Measurements from ENCODE around the gene RAN. TPM values are rescaled to one million over a fixed set of nuclear protein-coding genes. Genes with fewer than 3 reads are reported as not detected.

The RAN gene
- total and polyA plus RNA-seq, 3 donors from 2014 or later = 289 to 966 (median 304) TPM

DNA sequence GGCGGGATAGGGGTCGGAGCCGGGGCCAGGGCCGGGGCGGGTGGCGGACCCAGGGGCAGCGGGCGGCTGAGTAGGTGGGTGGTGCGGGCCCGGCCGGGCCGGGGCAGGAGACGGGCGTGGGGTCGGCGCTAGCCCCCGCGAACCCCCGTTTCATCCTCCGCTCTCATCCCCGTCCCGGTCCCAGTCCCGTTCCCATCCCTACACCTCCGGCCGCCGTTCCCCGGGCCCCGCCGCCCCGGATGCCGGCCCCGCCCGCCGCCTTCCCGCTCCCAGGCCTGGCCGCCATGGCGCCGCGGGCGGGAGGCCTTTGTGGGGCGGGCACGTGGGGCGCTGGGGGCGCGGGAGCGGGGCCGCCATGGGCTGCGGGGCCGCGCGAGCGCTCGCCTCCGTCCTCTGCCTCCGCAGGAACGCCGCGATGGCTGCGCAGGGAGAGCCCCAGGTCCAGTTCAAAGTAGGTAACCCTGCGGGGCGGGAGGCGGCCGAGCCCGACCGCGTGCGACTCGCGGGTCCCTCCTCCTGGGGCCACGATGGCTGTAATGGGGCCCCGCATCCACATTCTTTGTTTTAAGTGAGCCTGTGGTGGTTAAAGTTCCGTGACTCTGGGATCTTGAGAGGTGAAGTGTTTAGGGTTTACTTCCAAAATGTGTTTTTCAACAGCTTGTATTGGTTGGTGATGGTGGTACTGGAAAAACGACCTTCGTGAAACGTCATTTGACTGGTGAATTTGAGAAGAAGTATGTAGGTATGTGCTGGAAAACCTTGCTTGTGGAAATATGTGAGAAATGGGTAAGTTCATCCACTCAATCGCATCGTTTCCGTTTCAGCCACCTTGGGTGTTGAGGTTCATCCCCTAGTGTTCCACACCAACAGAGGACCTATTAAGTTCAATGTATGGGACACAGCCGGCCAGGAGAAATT is 572 bp downstream of the RAN start:
- intact Hi-C loops (cut with DNase I; ENCODE audit: low total_unique reads) = no loop called here
- WGBS, 2 donors = 1 to 5% methylated on average over 20 to 77 of the region's 79 CpGs
- TF ChIP-seq, protein P1, sequence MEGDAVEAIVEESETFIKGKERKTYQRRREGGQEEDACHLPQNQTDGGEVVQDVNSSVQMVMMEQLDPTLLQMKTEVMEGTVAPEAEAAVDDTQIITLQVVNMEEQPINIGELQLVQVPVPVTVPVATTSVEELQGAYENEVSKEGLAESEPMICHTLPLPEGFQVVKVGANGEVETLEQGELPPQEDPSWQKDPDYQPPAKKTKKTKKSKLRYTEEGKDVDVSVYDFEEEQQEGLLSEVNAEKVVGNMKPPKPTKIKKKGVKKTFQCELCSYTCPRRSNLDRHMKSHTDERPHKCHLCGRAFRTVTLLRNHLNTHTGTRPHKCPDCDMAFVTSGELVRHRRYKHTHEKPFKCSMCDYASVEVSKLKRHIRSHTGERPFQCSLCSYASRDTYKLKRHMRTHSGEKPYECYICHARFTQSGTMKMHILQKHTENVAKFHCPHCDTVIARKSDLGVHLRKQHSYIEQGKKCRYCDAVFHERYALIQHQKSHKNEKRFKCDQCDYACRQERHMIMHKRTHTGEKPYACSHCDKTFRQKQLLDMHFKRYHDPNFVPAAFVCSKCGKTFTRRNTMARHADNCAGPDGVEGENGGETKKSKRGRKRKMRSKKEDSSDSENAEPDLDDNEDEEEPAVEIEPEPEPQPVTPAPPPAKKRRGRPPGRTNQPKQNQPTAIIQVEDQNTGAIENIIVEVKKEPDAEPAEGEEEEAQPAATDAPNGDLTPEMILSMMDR (IDR thresholded peaks at IDR 0.05) = no peak
- TF ChIP-seq POLR2A (IDR thresholded peaks at IDR 0.05) = no peak

DNA sequence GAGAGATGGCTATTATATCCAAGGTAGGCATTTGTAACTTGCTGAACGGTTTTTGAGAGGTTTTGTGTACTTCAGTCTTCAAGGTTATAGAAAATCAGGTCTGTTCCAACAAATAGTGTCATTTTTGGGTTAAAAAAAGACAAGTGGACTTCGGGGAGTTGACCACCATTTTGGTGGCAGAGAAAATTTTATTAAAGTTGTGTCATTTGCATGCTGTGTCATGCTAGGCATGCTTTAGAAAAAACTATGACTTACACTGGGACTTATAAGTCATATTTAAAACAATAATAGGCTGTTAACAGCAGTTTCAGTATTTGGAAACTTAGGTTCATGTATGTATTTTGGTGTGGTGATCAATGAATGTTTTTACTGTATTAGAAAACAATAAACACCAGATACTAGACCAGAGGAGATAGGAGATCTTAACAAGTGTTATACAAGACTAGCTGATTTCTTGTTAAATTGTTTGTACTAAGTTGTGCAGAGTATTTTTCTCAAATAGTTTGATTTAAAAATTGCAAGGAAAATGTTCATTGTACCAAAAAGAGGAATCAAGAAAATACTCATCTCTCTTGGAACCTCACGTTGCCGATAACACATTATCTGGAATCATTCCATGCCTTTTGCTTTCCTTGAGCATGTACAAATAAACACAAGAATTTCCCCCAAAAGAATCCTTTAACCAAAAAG is 1.4 kb downstream of the RAN start:
- no peaks in the 10 kb centered on the region for H3K27me3 ChIP-seq
- TF ChIP-seq, protein P1 (IDR thresholded peaks at IDR 0.05) = no peak
- no peak for TF ChIP-seq POLR2A (IDR thresholded peaks at IDR 0.05)
- peak overlapping the region; percentile 67 to 95 for H3K4me3 ChIP-seq
- no peaks in the 10 kb centered on the region for H3K36me3 ChIP-seq (ENCODE audit: low read depth, missing control alignments)
- WGBS, 2 donors = 34 to 38% methylated on average over 4 of the region's 4 CpGs
- peak overlapping the region in 1 of 2 donors; percentile 96 for H3K27ac ChIP-seq
- peaks cover 9% of the 10 kb centered on the region for H3K4me1 ChIP-seq
- DNase-seq = no peak
- intact Hi-C loops (cut with DNase I; ENCODE audit: low total_unique reads) = no loop called here
- H3K9me3 ChIP-seq = no peaks in the 10 kb centered on the region

More for the DNA sequence above, 572 bp downstream of the RAN start:
- Histone ChIP-seq H3K4me1 (peaks cover 9% of the 10 kb centered on the region), H3K4me3 (peak overlapping the region; percentile 67 to 95), H3K9me3 (no peaks in the 10 kb centered on the region), H3K27ac (peak overlapping the region; percentile 81 to 96), H3K27me3 (no peaks in the 10 kb centered on the region), H3K36me3 (ENCODE audit: low read depth, missing control alignments) (no peaks in the 10 kb centered on the region)
- peak; percentile 60 for DNase-seq

DNA sequence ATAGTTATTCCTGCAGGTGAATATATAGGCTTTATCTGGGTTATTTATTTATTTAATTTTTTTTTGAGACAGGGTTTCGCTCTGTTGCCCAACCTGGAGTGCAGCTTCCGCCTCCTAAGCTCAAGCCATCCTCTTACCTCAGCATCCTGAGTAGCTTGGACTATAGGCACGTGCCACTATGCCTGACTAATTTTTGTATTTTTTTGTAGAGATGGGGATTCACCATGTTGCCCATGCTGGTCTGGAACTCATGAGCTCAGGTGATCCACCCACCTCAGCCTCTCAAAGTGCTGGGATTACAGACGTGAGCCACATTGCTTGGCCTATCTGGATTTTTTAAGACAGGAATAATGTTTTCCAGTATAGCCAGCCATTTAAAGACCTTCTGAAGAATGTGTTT is 2.0 kb downstream of the RAN start:
- Histone ChIP-seq H3K4me3 (no peak overlapping the region), H3K9me3 (no peaks in the 10 kb centered on the region), H3K4me1 (peaks cover 9% of the 10 kb centered on the region), H3K36me3 (ENCODE audit: low read depth, missing control alignments) (no peaks in the 10 kb centered on the region), H3K27me3 (no peaks in the 10 kb centered on the region), H3K27ac (no peak overlapping the region)
- TF ChIP-seq, protein P1 (IDR thresholded peaks at IDR 0.05) = no peak
- no peak for TF ChIP-seq POLR2A (IDR thresholded peaks at IDR 0.05)
- no peak for DNase-seq
- intact Hi-C loops (cut with DNase I; ENCODE audit: low total_unique reads) = no loop called here
- WGBS, 2 donors = 78% methylated on average over 4 of the region's 4 CpGs

DNA sequence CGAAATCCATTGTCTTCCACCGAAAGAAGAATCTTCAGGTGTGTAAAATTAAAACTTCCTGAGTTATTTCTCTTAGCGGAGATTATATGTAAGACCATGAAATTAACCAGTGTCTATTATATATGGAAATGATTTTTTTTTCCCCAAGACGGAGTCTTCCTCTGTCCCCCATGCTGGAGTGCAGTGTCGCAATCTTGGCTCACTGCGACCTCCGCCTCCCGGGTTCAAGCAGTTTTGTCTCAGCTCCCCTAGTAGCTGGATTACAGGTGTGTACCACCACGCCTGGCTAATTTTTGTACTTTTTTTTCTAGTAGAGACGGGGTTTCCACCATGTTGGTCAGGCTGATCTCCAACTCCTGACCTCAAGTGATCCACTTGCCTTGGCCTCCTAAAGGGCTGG is 2.8 kb downstream of the RAN start:
- 93 to 94% methylated on average over 10 of the region's 10 CpGs for WGBS, 2 donors
- TF ChIP-seq POLR2A (IDR thresholded peaks at IDR 0.05) = no peak
- TF ChIP-seq, protein P1 (IDR thresholded peaks at IDR 0.05) = no peak
- Histone ChIP-seq H3K27ac (no peak overlapping the region), H3K4me1 (peaks cover 9% of the 10 kb centered on the region), H3K9me3 (no peaks in the 10 kb centered on the region), H3K27me3 (no peaks in the 10 kb centered on the region), H3K36me3 (ENCODE audit: low read depth, missing control alignments) (no peaks in the 10 kb centered on the region), H3K4me3 (no peak overlapping the region)
- intact Hi-C loops (cut with DNase I; ENCODE audit: low total_unique reads) = no loop called here
- DNase-seq = no peak

Measured in testis (tissue), 3 donors.